Liver (tissue), 9 donors: ENCODE data around the gene LINC01488. TPM values are rescaled to one million over a fixed set of nuclear protein-coding genes. Genes with fewer than 3 reads are reported as not detected.

Source experiments
- DNase-seq: peaks from one replicate; pipeline ENCODE4 v3.0.0-alpha.2; 2017; ENCODE audit warnings: low spot score
- H3K27ac ChIP-seq, 2 donors: one replicate each; pipeline ENCODE4 v1.7.0; 2013; ENCODE audit warnings: inconsistent platforms in 2 of 2, low read length in 2 of 2, control low read depth in 1 of 2, low read depth in 1 of 2, mild to moderate bottlenecking in 1 of 2
- H3K27me3 ChIP-seq, 4 donors: one replicate each; pipeline versions ENCODE4 v1.6.1 to v1.7.0; 2013; ENCODE audit warnings: low read length in 3 of 4, inconsistent platforms in 1 of 4, mild to moderate bottlenecking in 1 of 4, moderate library complexity in 1 of 4; ENCODE audit not compliant: control insufficient read depth in 4 of 4, insufficient read depth in 4 of 4
- H3K36me3 ChIP-seq, 4 donors: one replicate each; pipeline versions ENCODE4 v1.6.1 to v1.7.0; 2013; ENCODE audit warnings: low read length in 3 of 4, mild to moderate bottlenecking in 3 of 4, low read depth in 1 of 4, moderate library complexity in 1 of 4; ENCODE audit not compliant: control insufficient read depth in 4 of 4, insufficient read depth in 3 of 4
- H3K4me1 ChIP-seq, 4 donors: one replicate each; pipeline versions ENCODE4 v1.6.1 to v1.7.0; 2013; ENCODE audit warnings: low read length in 3 of 4, mild to moderate bottlenecking in 3 of 4, moderate library complexity in 1 of 4; ENCODE audit not compliant: control insufficient read depth in 4 of 4, insufficient read depth in 4 of 4
- H3K4me3 ChIP-seq, 3 donors: one replicate each; pipeline versions ENCODE4 v1.6.1 to v1.7.0; 2013; ENCODE audit warnings: low read length in 3 of 3, control low read depth in 1 of 3, low read depth in 1 of 3, mild to moderate bottlenecking in 1 of 3
- H3K9ac ChIP-seq, 2 donors: one replicate each; pipeline ENCODE4 v1.7.0; 2013; ENCODE audit warnings: low read length in 2 of 2, mild to moderate bottlenecking in 2 of 2, moderate library complexity in 2 of 2, control low read depth in 1 of 2, low read depth in 1 of 2
- H3K9me3 ChIP-seq, 4 donors: one replicate each; pipeline versions ENCODE4 v1.6.1 to v1.7.0; 2013; ENCODE audit warnings: low read length in 3 of 4; ENCODE audit not compliant: control insufficient read depth in 4 of 4
- EGR1 ChIP-seq, 2 donors: IDR thresholded peaks; 2 replicates each; pipeline ENCODE4 v1.6.1; 2016 to 2018; ENCODE audit warnings: antibody characterized with exemption in 2 of 2, low read depth in 2 of 2
- FOXA1 ChIP-seq: IDR thresholded peaks from 2 replicates; pipeline ENCODE4 v1.6.1; 2016; ENCODE audit warnings: antibody characterized with exemption
- FOXA2 ChIP-seq: IDR thresholded peaks from 2 replicates; pipeline ENCODE4 v1.6.1; 2016; ENCODE audit warnings: antibody characterized with exemption
- GABPA ChIP-seq, 2 donors: IDR thresholded peaks in 1 of 2; conservative IDR thresholded peaks in 1 of 2; 2 replicates each; pipeline ENCODE4 v1.6.1; 2016; ENCODE audit warnings: antibody characterized with exemption in 2 of 2, mild to moderate bottlenecking in 1 of 2, moderate library complexity in 1 of 2
- HNF4A ChIP-seq, 2 donors: conservative IDR thresholded peaks; 2 replicates each; pipeline ENCODE4 v1.6.1; 2016; ENCODE audit warnings: antibody characterized with exemption in 2 of 2, mild to moderate bottlenecking in 2 of 2
- HNF4G ChIP-seq: IDR thresholded peaks from 2 replicates; pipeline ENCODE4 v1.6.1; 2016; ENCODE audit warnings: antibody characterized with exemption
- JUND ChIP-seq, 2 donors: IDR thresholded peaks; 2 replicates each; pipeline ENCODE4 v1.6.1; 2016; ENCODE audit warnings: antibody characterized with exemption in 2 of 2
- NR2F2 ChIP-seq: IDR thresholded peaks from 2 replicates; pipeline ENCODE4 v1.6.1; 2016; ENCODE audit warnings: antibody characterized with exemption
- RAD21 ChIP-seq, 2 donors: IDR thresholded peaks; 2 replicates each; pipeline ENCODE4 v1.6.1; 2016; ENCODE audit warnings: antibody characterized with exemption in 2 of 2, mild to moderate bottlenecking in 2 of 2
- REST ChIP-seq: IDR thresholded peaks from 2 replicates; pipeline ENCODE4 v1.6.1; 2016; ENCODE audit warnings: antibody characterized with exemption, mild to moderate bottlenecking
- RXRA ChIP-seq, 2 donors: IDR thresholded peaks; 2 replicates each; pipeline ENCODE4 v1.6.1; 2017 to 2018; ENCODE audit warnings: antibody characterized with exemption in 2 of 2, mild to moderate bottlenecking in 1 of 2
- SP1 ChIP-seq: IDR thresholded peaks from 2 replicates; pipeline ENCODE4 v1.6.1; 2018; ENCODE audit warnings: antibody characterized with exemption, mild to moderate bottlenecking
- TAF1 ChIP-seq: conservative IDR thresholded peaks from 2 replicates; pipeline ENCODE4 v1.6.1; 2016; ENCODE audit warnings: antibody characterized with exemption, mild to moderate bottlenecking
- WGBS: extraction: QIAGEN DNeasy Blood & Tissue Kit; methylation state at CpG from one replicate; pipeline ENCODE4 v1.1.7; 2013; 5-methylcytosine and 5-hydroxymethylcytosine counted together
- polyA plus RNA-seq, 2 donors: library from polyadenylated mRNA; stranded (reverse) in 1 of 2; unstranded in 1 of 2; fragments of 200-250 nt in 1 of 2; fragments of >200 nt in 1 of 2; fragmentation: Nextera tagmentation in 1 of 2; extraction: Ambion mirVana in 1 of 2; gene quantifications; one replicate each; pipeline versions ENCODE4 v1.2.1 to v1.2.3, GENCODE V29; 2013 to 2015
- total RNA-seq, 2 donors: library from RNA; depleted of rRNA; stranded (reverse); fragments of >200 nt; gene quantifications; one replicate each; pipeline ENCODE4 v1.2.3, GENCODE V29; 2014
- TF ChIP-seq, protein P1 (sequence below): IDR thresholded peaks from 2 replicates; pipeline ENCODE4 v1.6.1; 2016; ENCODE audit warnings: antibody characterized with exemption
- TF ChIP-seq, protein P2 (sequence below): IDR thresholded peaks from 2 replicates; pipeline ENCODE4 v1.6.1; 2016; ENCODE audit warnings: antibody characterized with exemption
- TF ChIP-seq, protein P3 (sequence below): IDR thresholded peaks from 2 replicates; pipeline ENCODE4 v1.6.1; 2016; ENCODE audit warnings: antibody characterized with exemption
- donor health status: healthy.
- donor health status: healthy.
- donor health status: healthy.
- donor health status: healthy.
- donor health status: healthy.

LINC01488 gene
- total and polyA plus RNA-seq, 4 donors, result 0.05 to 2.3 (median 0.60) TPM

DNA sequence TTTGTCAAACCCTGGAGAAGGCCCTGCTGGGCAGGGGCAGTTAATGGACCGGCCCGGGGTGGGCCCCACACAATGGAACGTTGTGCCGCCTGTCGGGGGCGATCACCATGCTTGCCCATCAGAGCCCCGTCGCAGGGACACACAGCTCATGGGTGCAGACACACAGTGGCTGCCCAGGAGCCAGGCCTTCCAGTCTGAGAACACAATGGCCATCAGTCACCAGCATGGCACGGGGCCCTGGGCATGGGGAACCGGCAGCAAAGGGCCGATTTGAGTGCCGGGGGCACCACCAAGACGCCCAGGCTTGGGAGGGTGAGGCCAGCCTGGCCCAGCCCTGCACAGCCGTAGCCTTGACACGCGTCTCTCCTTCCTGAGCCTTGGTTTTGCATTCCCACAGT is 7.1 kb downstream of the LINC01488 start:
- peaks cover 5 to 34% (median 15%) of the 10 kb centered on the region in 4 donors for H3K4me1 ChIP-seq
- no peaks in the 10 kb centered on the region for H3K36me3 ChIP-seq
- no peak for DNase-seq
- no peaks in the 10 kb centered on the region for H3K27me3 ChIP-seq
- 97% methylated on average over 16 of the region's 16 CpGs for WGBS
- H3K9ac ChIP-seq, result no peak overlapping the region
- no peaks in the 10 kb centered on the region for H3K9me3 ChIP-seq
- H3K4me3 ChIP-seq, result no peak overlapping the region
- TF ChIP-seq JUND (IDR thresholded peaks at IDR 0.05) (no peak), SP1 (no peak), GABPA (IDR thresholded peaks at IDR 0.05 in 1 of 2, conservative IDR thresholded peaks at IDR 0.05 in 1 of 2) (no peak), RAD21 (IDR thresholded peaks at IDR 0.05) (no peak), RXRA (IDR thresholded peaks at IDR 0.05) (no peak), NR2F2 (no peak), FOXA2 (no peak), REST (no peak), EGR1 (IDR thresholded peaks at IDR 0.05; ENCODE audit: low read depth in 2 of 2) (no peak), HNF4G (no peak), FOXA1 (no peak), HNF4A (conservative IDR thresholded peaks at IDR 0.05) (no peak)
- TF ChIP-seq, protein P1, sequence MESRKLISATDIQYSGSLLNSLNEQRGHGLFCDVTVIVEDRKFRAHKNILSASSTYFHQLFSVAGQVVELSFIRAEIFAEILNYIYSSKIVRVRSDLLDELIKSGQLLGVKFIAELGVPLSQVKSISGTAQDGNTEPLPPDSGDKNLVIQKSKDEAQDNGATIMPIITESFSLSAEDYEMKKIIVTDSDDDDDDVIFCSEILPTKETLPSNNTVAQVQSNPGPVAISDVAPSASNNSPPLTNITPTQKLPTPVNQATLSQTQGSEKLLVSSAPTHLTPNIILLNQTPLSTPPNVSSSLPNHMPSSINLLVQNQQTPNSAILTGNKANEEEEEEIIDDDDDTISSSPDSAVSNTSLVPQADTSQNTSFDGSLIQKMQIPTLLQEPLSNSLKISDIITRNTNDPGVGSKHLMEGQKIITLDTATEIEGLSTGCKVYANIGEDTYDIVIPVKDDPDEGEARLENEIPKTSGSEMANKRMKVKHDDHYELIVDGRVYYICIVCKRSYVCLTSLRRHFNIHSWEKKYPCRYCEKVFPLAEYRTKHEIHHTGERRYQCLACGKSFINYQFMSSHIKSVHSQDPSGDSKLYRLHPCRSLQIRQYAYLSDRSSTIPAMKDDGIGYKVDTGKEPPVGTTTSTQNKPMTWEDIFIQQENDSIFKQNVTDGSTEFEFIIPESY, result no peak
- TF ChIP-seq, protein P2, sequence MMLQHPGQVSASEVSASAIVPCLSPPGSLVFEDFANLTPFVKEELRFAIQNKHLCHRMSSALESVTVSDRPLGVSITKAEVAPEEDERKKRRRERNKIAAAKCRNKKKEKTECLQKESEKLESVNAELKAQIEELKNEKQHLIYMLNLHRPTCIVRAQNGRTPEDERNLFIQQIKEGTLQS, result no peak
- TF ChIP-seq, protein P3, sequence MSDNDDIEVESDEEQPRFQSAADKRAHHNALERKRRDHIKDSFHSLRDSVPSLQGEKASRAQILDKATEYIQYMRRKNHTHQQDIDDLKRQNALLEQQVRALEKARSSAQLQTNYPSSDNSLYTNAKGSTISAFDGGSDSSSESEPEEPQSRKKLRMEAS, result no peak
- no peak overlapping the region for H3K27ac ChIP-seq

- TF ChIP-seq EGR1 (IDR thresholded peaks at IDR 0.05; ENCODE audit: low read depth in 2 of 2) (no peak), FOXA2 (no peak), RAD21 (IDR thresholded peaks at IDR 0.05) (no peak), HNF4G (no peak), JUND (IDR thresholded peaks at IDR 0.05) (no peak), HNF4A (conservative IDR thresholded peaks at IDR 0.05) (no peak), TAF1 (no peak), NR2F2 (no peak)
- TF ChIP-seq, protein P2, result no peak
- TF ChIP-seq, protein P1, result no peak
- TF ChIP-seq, protein P3, result no peak
- Histone ChIP-seq H3K9ac (no peak overlapping the region), H3K27me3 (no peaks in the 10 kb centered on the region), H3K27ac (no peak overlapping the region), H3K4me3 (no peak overlapping the region), H3K4me1 (peaks cover 5 to 31% (median 13%) of the 10 kb centered on the region in 4 donors), H3K9me3 (no peaks in the 10 kb centered on the region), H3K36me3 (no peaks in the 10 kb centered on the region)
- 89% methylated on average over 23 of the region's 23 CpGs for WGBS
- no peak for DNase-seq
Observed at GRCh38 chr11:69489031-69489745, 7.7 kb downstream of the LINC01488 start.
